SK-N-SH (cell line): ENCODE measurements around the gene ELOVL6. TPM values are rescaled to one million over a fixed set of nuclear protein-coding genes. Genes with fewer than 3 reads are reported as not detected.

Experiments
- CTCF ChIA-PET: fragments of 300-600, 350-600 bp; formaldehyde crosslinking; extraction: SDS; loops from one replicate; lab custom pipeline; 2021; lab: Yijun Ruan, JAX
- POLR2A ChIA-PET: fragments of 350-600 bp; sonication (Branson Sonifier 250); formaldehyde crosslinking; extraction: SDS; loops from one replicate; lab custom pipeline; 2020; ENCODE audit warnings: antibody characterized with exemption, inconsistent platforms; lab: Yijun Ruan, JAX
- DNase-seq: peaks from one replicate; pipeline ENCODE4 v3.0.0; 2012
- H2AFZ ChIP-seq: fragments of 200-600 bp; sonication (generic); 2 replicates; pipeline ENCODE4 v1.8.1; 2016; ENCODE audit warnings: antibody characterized with exemption, mild to moderate bottlenecking, low read depth
- H3F3A ChIP-seq: fragments of 200-600 bp; sonication (generic); replicated peaks from 2 replicates; pipeline ENCODE3; 2016; ENCODE audit warnings: antibody characterized with exemption, mild to moderate bottlenecking; ENCODE audit not compliant: insufficient read depth
- H3K27ac ChIP-seq, 2 experiments: fragments of 200-500 bp in 1 of 2; fragments of 200-600 bp in 1 of 2; sonication (Bioruptor generic) in 1 of 2; sonication (generic), shearing (Covaris generic) in 1 of 2; 2 replicates each; pipeline versions ENCODE4 v1.5.1 to v1.6.1; 2014 to 2016; ENCODE audit warnings: low read depth in 2 of 2, inconsistent platforms in 1 of 2, low read length in 1 of 2, mild to moderate bottlenecking in 1 of 2, mixed read lengths in 1 of 2
- H3K27me3 ChIP-seq: fragments of 200-600 bp; sonication (generic), shearing (Covaris generic); 2 replicates; pipeline ENCODE4 v1.6.1; 2016; ENCODE audit warnings: mixed run types; ENCODE audit not compliant: insufficient read depth
- H3K36me3 ChIP-seq, 2 experiments: fragments of 200-500 bp in 1 of 2; fragments of 200-600 bp in 1 of 2; sonication (Bioruptor generic) in 1 of 2; sonication (generic) in 1 of 2; replicated peaks in 1 of 2; 2 replicates each; pipeline versions ENCODE3 to v1.5.1; 2014 to 2016; ENCODE audit warnings: low read length in 1 of 2, mild to moderate bottlenecking in 1 of 2; ENCODE audit not compliant: insufficient read depth in 2 of 2, control insufficient read depth in 1 of 2
- H3K4me1 ChIP-seq, 2 experiments: fragments of 200-500 bp in 1 of 2; fragments of 200-600 bp in 1 of 2; sonication (Bioruptor generic) in 1 of 2; sonication (generic), shearing (Covaris generic) in 1 of 2; 2 replicates each; pipeline versions ENCODE4 v1.5.1 to v1.6.1; 2014 to 2016; ENCODE audit warnings: low read depth in 1 of 2, low read length in 1 of 2, mixed run types in 1 of 2; ENCODE audit not compliant: insufficient read depth in 2 of 2, control insufficient read depth in 1 of 2
- H3K4me2 ChIP-seq: fragments of 200-600 bp; sonication (generic), shearing (Covaris generic); 2 replicates; pipeline ENCODE4 v1.6.1; 2017; ENCODE audit warnings: mixed run types
- H3K4me3 ChIP-seq, 2 experiments: fragments of 200-500 bp in 1 of 2; fragments of 200-600 bp in 1 of 2; sonication (Bioruptor generic) in 1 of 2; sonication (generic), shearing (Covaris generic) in 1 of 2; 2 replicates each; pipeline versions ENCODE4 v1.5.1 to v1.8.1; 2014 to 2016; ENCODE audit warnings: low read depth in 2 of 2, inconsistent platforms in 1 of 2, low read length in 1 of 2, mild to moderate bottlenecking in 1 of 2, mixed read lengths in 1 of 2, moderate library complexity in 1 of 2
- H3K79me2 ChIP-seq: fragments of 200-600 bp; sonication (generic); 2 replicates; pipeline ENCODE4 v1.8.1; 2017; ENCODE audit warnings: mild to moderate bottlenecking; ENCODE audit not compliant: insufficient read depth
- H3K9ac ChIP-seq: fragments of 200-600 bp; sonication (generic); 2 replicates; pipeline ENCODE4 v1.6.1; 2017; ENCODE audit warnings: mixed run types
- H3K9me2 ChIP-seq: fragments of 200-600 bp; sonication (generic); 2 replicates; pipeline ENCODE4 v1.6.1; 2017; ENCODE audit warnings: mixed run types
- H3K9me3 ChIP-seq: fragments of 200-600 bp; sonication (generic); 2 replicates; pipeline ENCODE4 v1.6.1; 2017; ENCODE audit warnings: mixed run types, mild to moderate bottlenecking, moderate library complexity
- H4K20me1 ChIP-seq: fragments of 200-600 bp; sonication (generic); 2 replicates; pipeline ENCODE4 v1.6.1; 2017; ENCODE audit warnings: mild to moderate bottlenecking, mixed run types; ENCODE audit not compliant: insufficient read depth
- FOSL2 ChIP-seq: IDR thresholded peaks from 2 replicates; pipeline ENCODE4 v1.4.0; 2012; ENCODE audit warnings: low read depth, mild to moderate bottlenecking, moderate library complexity, borderline replicate concordance
- GABPA ChIP-seq: IDR thresholded peaks from 2 replicates; pipeline ENCODE4 v1.4.0; 2012; ENCODE audit warnings: low read depth, mild to moderate bottlenecking
- GATA2 ChIP-seq: sonication (generic); formaldehyde crosslinking; IDR thresholded peaks from 2 replicates; pipeline ENCODE4 v1.5.0; 2020; ENCODE audit warnings: mild to moderate bottlenecking, missing genetic modification reagents
- JUND ChIP-seq: IDR thresholded peaks from 2 replicates; pipeline ENCODE4 v1.4.0; 2012
- MEF2A ChIP-seq: IDR thresholded peaks from 2 replicates; pipeline ENCODE4 v1.4.0; 2012; ENCODE audit warnings: low read depth, borderline replicate concordance
- MXI1 ChIP-seq: IDR thresholded peaks from 2 replicates; pipeline ENCODE4 v1.6.1; 2012; ENCODE audit warnings: mild to moderate bottlenecking, low read depth, low read length, improper control_type of control experiment
- NFIC ChIP-seq: IDR thresholded peaks from 2 replicates; pipeline ENCODE4 v1.4.0; 2012; ENCODE audit warnings: borderline replicate concordance
- NRF1 ChIP-seq: IDR thresholded peaks from 2 replicates; pipeline ENCODE4 v1.6.1; 2012; ENCODE audit warnings: low read depth, mild to moderate bottlenecking, low read length
- POLR2AphosphoS5 ChIP-seq: IDR thresholded peaks from 2 replicates; pipeline ENCODE4 v1.6.1; 2012; ENCODE audit warnings: low read depth, low read length
- RFX5 ChIP-seq: IDR thresholded peaks from 2 replicates; pipeline ENCODE4 v1.6.1; 2012; ENCODE audit warnings: mild to moderate bottlenecking, improper control_type of control experiment, low read length
- RXRA ChIP-seq: IDR thresholded peaks from 2 replicates; pipeline ENCODE4 v1.4.0; 2012; ENCODE audit warnings: low read depth, mild to moderate bottlenecking, borderline replicate concordance
- YY1 ChIP-seq: IDR thresholded peaks from 2 replicates; pipeline ENCODE4 v1.4.0; 2012; ENCODE audit warnings: low read depth, mild to moderate bottlenecking
- WGBS: methylation state at CpG from one replicate; pipeline ENCODE4 v1.1.6; 2017; ENCODE audit warnings: low lambda C conversion rate; 5-methylcytosine and 5-hydroxymethylcytosine counted together
- polyA plus RNA-seq, 3 experiments: library from polyadenylated mRNA; depleted of rRNA; stranded (reverse); fragments of >200 nt; gene quantifications; 2 replicates each; pipeline ENCODE4 v1.2.3, GENCODE V29; 2012
- TF ChIP-seq, protein P1 (sequence below): IDR thresholded peaks from 2 replicates; pipeline ENCODE4 v1.6.1; 2012; ENCODE audit warnings: mild to moderate bottlenecking, low read depth, low read length, moderate library complexity
- TF ChIP-seq, protein P2 (sequence below): IDR thresholded peaks from 2 replicates; pipeline ENCODE4 v1.4.0; 2012; ENCODE audit warnings: low read depth
- TF ChIP-seq, protein P3 (sequence below): IDR thresholded peaks from 2 replicates; pipeline ENCODE4; 2012
- TF ChIP-seq, protein P4 (sequence below): fragments of 150-350 bp; IDR thresholded peaks from 2 replicates; pipeline ENCODE4 v1.6.1; 2017; ENCODE audit warnings: antibody characterized with exemption, low read length, low read depth, borderline replicate concordance
- TF ChIP-seq, protein P5 (sequence below): IDR thresholded peaks from 2 replicates; pipeline ENCODE4 v1.4.0; 2012; ENCODE audit warnings: low read depth, borderline replicate concordance

ELOVL6 gene
- polyA plus RNA-seq, 1 of the 3 experiments (the other 2 are of a cell fraction): 9.0 TPM

DNA sequence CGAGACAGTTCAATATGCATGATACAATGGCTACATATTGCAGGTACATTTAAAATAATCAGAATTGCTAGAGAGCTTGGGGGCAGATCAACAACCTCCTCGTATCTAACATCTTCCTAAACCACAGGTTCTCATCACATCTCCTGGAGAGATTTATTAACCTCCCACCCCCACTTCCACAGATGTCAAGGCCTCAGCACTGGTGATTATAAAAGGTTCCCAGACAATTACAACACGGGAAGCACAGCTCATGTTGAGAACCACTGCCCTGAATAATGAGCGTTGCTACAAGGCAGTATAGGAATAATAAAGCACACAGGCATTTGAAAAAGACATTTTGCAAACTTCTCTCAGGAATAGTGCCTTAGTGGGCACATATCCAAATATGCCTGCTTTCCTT is 42.8 kb downstream of the ELOVL6 start:
- no peak overlapping the region for H3K4me3 ChIP-seq
- no peak for TF ChIP-seq NRF1
- TF ChIP-seq GATA2 (CRISPR knock-in tag): no peak
- TF ChIP-seq, protein P1, sequence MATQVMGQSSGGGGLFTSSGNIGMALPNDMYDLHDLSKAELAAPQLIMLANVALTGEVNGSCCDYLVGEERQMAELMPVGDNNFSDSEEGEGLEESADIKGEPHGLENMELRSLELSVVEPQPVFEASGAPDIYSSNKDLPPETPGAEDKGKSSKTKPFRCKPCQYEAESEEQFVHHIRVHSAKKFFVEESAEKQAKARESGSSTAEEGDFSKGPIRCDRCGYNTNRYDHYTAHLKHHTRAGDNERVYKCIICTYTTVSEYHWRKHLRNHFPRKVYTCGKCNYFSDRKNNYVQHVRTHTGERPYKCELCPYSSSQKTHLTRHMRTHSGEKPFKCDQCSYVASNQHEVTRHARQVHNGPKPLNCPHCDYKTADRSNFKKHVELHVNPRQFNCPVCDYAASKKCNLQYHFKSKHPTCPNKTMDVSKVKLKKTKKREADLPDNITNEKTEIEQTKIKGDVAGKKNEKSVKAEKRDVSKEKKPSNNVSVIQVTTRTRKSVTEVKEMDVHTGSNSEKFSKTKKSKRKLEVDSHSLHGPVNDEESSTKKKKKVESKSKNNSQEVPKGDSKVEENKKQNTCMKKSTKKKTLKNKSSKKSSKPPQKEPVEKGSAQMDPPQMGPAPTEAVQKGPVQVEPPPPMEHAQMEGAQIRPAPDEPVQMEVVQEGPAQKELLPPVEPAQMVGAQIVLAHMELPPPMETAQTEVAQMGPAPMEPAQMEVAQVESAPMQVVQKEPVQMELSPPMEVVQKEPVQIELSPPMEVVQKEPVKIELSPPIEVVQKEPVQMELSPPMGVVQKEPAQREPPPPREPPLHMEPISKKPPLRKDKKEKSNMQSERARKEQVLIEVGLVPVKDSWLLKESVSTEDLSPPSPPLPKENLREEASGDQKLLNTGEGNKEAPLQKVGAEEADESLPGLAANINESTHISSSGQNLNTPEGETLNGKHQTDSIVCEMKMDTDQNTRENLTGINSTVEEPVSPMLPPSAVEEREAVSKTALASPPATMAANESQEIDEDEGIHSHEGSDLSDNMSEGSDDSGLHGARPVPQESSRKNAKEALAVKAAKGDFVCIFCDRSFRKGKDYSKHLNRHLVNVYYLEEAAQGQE: no peak
- no peak for TF ChIP-seq RXRA
- TF ChIP-seq GABPA: no peak
- TF ChIP-seq, protein P2, sequence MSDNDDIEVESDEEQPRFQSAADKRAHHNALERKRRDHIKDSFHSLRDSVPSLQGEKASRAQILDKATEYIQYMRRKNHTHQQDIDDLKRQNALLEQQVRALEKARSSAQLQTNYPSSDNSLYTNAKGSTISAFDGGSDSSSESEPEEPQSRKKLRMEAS: no peak
- no peak for TF ChIP-seq JUND
- no peak for TF ChIP-seq FOSL2
- TF ChIP-seq, protein P3, sequence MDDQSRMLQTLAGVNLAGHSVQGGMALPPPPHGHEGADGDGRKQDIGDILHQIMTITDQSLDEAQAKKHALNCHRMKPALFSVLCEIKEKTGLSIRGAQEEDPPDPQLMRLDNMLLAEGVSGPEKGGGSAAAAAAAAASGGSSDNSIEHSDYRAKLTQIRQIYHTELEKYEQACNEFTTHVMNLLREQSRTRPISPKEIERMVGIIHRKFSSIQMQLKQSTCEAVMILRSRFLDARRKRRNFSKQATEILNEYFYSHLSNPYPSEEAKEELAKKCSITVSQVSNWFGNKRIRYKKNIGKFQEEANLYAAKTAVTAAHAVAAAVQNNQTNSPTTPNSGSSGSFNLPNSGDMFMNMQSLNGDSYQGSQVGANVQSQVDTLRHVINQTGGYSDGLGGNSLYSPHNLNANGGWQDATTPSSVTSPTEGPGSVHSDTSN: no peak
- no peak for TF ChIP-seq MXI1
- TF ChIP-seq POLR2AphosphoS5: no peak
- TF ChIP-seq, protein P4, sequence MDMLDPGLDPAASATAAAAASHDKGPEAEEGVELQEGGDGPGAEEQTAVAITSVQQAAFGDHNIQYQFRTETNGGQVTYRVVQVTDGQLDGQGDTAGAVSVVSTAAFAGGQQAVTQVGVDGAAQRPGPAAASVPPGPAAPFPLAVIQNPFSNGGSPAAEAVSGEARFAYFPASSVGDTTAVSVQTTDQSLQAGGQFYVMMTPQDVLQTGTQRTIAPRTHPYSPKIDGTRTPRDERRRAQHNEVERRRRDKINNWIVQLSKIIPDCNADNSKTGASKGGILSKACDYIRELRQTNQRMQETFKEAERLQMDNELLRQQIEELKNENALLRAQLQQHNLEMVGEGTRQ: no peak
- no peak for TF ChIP-seq RFX5
- TF ChIP-seq, protein P5, sequence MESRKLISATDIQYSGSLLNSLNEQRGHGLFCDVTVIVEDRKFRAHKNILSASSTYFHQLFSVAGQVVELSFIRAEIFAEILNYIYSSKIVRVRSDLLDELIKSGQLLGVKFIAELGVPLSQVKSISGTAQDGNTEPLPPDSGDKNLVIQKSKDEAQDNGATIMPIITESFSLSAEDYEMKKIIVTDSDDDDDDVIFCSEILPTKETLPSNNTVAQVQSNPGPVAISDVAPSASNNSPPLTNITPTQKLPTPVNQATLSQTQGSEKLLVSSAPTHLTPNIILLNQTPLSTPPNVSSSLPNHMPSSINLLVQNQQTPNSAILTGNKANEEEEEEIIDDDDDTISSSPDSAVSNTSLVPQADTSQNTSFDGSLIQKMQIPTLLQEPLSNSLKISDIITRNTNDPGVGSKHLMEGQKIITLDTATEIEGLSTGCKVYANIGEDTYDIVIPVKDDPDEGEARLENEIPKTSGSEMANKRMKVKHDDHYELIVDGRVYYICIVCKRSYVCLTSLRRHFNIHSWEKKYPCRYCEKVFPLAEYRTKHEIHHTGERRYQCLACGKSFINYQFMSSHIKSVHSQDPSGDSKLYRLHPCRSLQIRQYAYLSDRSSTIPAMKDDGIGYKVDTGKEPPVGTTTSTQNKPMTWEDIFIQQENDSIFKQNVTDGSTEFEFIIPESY: no peak
- no peak for TF ChIP-seq NFIC
- TF ChIP-seq MEF2A: no peak
- no peak for TF ChIP-seq YY1
- TF ChIP-seq, all 33 proteins: peak for 0
- Histone ChIP-seq H2AFZ (no peak overlapping the region), H3K36me3 (no peaks in the 10 kb centered on the region), H3K9ac (no peak overlapping the region), H3K4me2 (no peak overlapping the region), H4K20me1 (no peaks in the 10 kb centered on the region), H3K4me1 (peaks cover 0 to 15% of the 10 kb centered on the region in 2 experiments; a peak in 2 of 4 replicates), H3K27ac (no peak overlapping the region), H3K79me2 (no peaks in the 10 kb centered on the region), H3K27me3 (no peaks in the 10 kb centered on the region), H3K9me2 (no peaks in the 10 kb centered on the region), H3K9me3 (no peaks in the 10 kb centered on the region), H3F3A (peaks cover 4% of the 10 kb centered on the region)
- 70% methylated on average over 4 of the region's 4 CpGs for WGBS
- CTCF ChIA-PET: no interaction called here
- POLR2A ChIA-PET: no interaction called here
- no peak for DNase-seq
